Loucy (cell line): ENCODE data around the gene RNF44.

Source experiments
- EZH2phosphoT487 ChIP-seq: fragments of 200-600 bp; IDR thresholded peaks from 2 replicates; pipeline ENCODE4 v1.6.1; 2018; ENCODE audit warnings: antibody characterized with exemption, mild to moderate bottlenecking, moderate library complexity, borderline replicate concordance
- TF ChIP-seq, protein P1 (sequence below): fragments of 200-600 bp; sonication (generic); conservative IDR thresholded peaks from 2 replicates; pipeline ENCODE4 v1.5.1; 2014; ENCODE audit warnings: mild to moderate bottlenecking, antibody characterized with exemption, low read length

DNA sequence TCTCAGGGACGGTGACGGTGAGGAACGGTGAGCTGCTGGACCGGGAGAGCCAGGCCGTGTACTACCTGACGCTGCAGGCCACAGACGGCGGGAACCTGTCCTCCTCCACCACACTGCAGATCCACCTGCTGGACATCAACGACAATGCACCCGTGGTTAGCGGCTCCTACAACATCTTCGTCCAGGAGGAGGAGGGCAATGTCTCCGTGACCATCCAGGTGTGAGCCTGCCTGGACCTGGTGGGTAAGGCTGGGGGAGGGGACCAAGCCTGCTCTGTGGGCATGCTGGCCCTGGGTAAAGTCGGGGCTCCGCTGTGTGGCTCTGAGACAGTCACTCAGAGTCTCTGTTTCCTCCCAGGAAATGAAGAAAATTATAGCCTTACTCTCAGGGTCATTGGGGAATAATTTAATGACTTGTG, 41.2 kb upstream of the RNF44 start:
- TF ChIP-seq, protein P1, sequence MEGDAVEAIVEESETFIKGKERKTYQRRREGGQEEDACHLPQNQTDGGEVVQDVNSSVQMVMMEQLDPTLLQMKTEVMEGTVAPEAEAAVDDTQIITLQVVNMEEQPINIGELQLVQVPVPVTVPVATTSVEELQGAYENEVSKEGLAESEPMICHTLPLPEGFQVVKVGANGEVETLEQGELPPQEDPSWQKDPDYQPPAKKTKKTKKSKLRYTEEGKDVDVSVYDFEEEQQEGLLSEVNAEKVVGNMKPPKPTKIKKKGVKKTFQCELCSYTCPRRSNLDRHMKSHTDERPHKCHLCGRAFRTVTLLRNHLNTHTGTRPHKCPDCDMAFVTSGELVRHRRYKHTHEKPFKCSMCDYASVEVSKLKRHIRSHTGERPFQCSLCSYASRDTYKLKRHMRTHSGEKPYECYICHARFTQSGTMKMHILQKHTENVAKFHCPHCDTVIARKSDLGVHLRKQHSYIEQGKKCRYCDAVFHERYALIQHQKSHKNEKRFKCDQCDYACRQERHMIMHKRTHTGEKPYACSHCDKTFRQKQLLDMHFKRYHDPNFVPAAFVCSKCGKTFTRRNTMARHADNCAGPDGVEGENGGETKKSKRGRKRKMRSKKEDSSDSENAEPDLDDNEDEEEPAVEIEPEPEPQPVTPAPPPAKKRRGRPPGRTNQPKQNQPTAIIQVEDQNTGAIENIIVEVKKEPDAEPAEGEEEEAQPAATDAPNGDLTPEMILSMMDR = peak; percentile 44
- no peak for TF ChIP-seq EZH2phosphoT487
